Ovary (tissue), 3 donors: ENCODE data around the gene MANEAL.

ENCODE experiments used
- POLR2A ChIP-seq: fragments of 450-650 bp; IDR thresholded peaks from one replicate; pipeline ENCODE4 v1.6.1; 2017; ENCODE audit warnings: antibody characterized with exemption, mild to moderate bottlenecking, moderate library complexity
- TF ChIP-seq, protein P1 (sequence below), 3 donors: fragments of 450-650 bp in 2 of 3; fragments of 200-600 bp in 1 of 3; IDR thresholded peaks; one replicate each; pipeline versions ENCODE4 v1.5.1 to v1.8.0; 2016 to 2022; ENCODE audit warnings: antibody characterized with exemption in 3 of 3, mild to moderate bottlenecking in 1 of 3
- donor health status: DM: no; HTN: no; CAD: no.

GRCh38 chr1:37764414-37764825, 29.2 kb upstream of the MANEAL start:
- TF ChIP-seq, protein P1, sequence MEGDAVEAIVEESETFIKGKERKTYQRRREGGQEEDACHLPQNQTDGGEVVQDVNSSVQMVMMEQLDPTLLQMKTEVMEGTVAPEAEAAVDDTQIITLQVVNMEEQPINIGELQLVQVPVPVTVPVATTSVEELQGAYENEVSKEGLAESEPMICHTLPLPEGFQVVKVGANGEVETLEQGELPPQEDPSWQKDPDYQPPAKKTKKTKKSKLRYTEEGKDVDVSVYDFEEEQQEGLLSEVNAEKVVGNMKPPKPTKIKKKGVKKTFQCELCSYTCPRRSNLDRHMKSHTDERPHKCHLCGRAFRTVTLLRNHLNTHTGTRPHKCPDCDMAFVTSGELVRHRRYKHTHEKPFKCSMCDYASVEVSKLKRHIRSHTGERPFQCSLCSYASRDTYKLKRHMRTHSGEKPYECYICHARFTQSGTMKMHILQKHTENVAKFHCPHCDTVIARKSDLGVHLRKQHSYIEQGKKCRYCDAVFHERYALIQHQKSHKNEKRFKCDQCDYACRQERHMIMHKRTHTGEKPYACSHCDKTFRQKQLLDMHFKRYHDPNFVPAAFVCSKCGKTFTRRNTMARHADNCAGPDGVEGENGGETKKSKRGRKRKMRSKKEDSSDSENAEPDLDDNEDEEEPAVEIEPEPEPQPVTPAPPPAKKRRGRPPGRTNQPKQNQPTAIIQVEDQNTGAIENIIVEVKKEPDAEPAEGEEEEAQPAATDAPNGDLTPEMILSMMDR (IDR thresholded peaks at IDR 0.05), result no peak
- TF ChIP-seq POLR2A, result no peak
